ENCODE results near the gene ZNF880. TPM values are rescaled to one million over a fixed set of nuclear protein-coding genes. Genes with fewer than 3 reads are reported as not detected.
"Not testable (repeated sequence)": the region's sequence is repeated elsewhere in the genome, so short reads cannot be mapped to it uniquely, and the experiment has no call there.

The ZNF880 gene
- total RNA-seq, 1 donor from 2014 or later: 56.1 TPM

- Histone ChIP-seq H3F3A (ENCODE audit: low read depth) (peaks cover 7% of the 10 kb centered on the region), H3K9me3 (ENCODE audit: low read depth) (peaks cover 8% of the 10 kb centered on the region), H3K4me3 (peak within 1 kb of the TSS; percentile 88), H2AFZ (replicated peaks) (peak within 1 kb of the TSS; percentile 68), H3K79me2 (ENCODE audit: low read depth) (peaks cover 5% of the 10 kb centered on the region), H3K27ac (no peak within 1 kb of the TSS), H3K9ac (peak within 1 kb of the TSS; percentile 74), H3K36me3 (no peaks in the 10 kb centered on the region), H4K20me1 (ENCODE audit: low read depth) (no peaks in the 10 kb centered on the region), H3K27me3 (no peaks in the 10 kb centered on the region), H3K4me2 (peak within 1 kb of the TSS; percentile 87), H3K4me1 (no peaks in the 10 kb centered on the region)
- peak within 1 kb of the TSS; percentile 95 for H3K27ac Mint-ChIP-seq
- peaks cover 40% of the 10 kb centered on the region for H3K9me3 Mint-ChIP-seq
- peak; percentile 86 for DNase-seq (ENCODE audit: low spot score)
- peaks cover 8% of the 10 kb centered on the region for H3K4me1 Mint-ChIP-seq
- H3K4me3 Mint-ChIP-seq: peak within 1 kb of the TSS; percentile 97
- H3K27me3 Mint-ChIP-seq (ENCODE audit: insufficient read depth, low read depth): no peaks in the 10 kb centered on the region
- TF ChIP-seq CTCF (IDR thresholded peaks at IDR 0.05): no peak
- TF ChIP-seq EZH2phosphoT487 (IDR thresholded peaks at IDR 0.05): no peak
- TF ChIP-seq EZH2 (IDR thresholded peaks at IDR 0.05): no peak
- peaks cover 32% of the 10 kb centered on the region for H3K36me3 Mint-ChIP-seq
Measured at GRCh38 chr19:52336117-52336790, 33.5 kb upstream of the ZNF880 start, which contains the start of gene ZNF610. Gene ZNF610, plus strand, starts transcription at chr19:52336243. Its CDS starts 12,930 bp downstream, at chr19:52349173.

- Mint-ChIP-seq H3K36me3 (peaks cover 33% of the 10 kb centered on the region), H3K4me3 (peak overlapping the region; percentile 97), H3K27ac (peak overlapping the region; percentile 94), H3K9me3 (peaks cover 35% of the 10 kb centered on the region), H3K27me3 (ENCODE audit: insufficient read depth, low read depth) (no peaks in the 10 kb centered on the region), H3K4me1 (peaks cover 8% of the 10 kb centered on the region)
- Histone ChIP-seq H4K20me1 (ENCODE audit: low read depth) (no peaks in the 10 kb centered on the region), H3K36me3 (no peaks in the 10 kb centered on the region), H3F3A (ENCODE audit: low read depth) (peaks cover 7% of the 10 kb centered on the region), H3K4me2 (peak overlapping the region; percentile 87), H3K9me3 (ENCODE audit: low read depth) (peaks cover 1% of the 10 kb centered on the region), H3K79me2 (ENCODE audit: low read depth) (peaks cover 5% of the 10 kb centered on the region), H3K9ac (peak overlapping the region; percentile 74), H3K4me3 (peak overlapping the region; percentile 88), H2AFZ (replicated peaks) (peak overlapping the region; percentile 68), H3K4me1 (no peaks in the 10 kb centered on the region), H3K27me3 (no peaks in the 10 kb centered on the region), H3K27ac (no peak overlapping the region)
- no peak for TF ChIP-seq CTCF (IDR thresholded peaks at IDR 0.05)
- no peak for TF ChIP-seq EZH2phosphoT487 (IDR thresholded peaks at IDR 0.05)
- no peak for TF ChIP-seq EZH2 (IDR thresholded peaks at IDR 0.05)
- peak; percentile 26 for DNase-seq (ENCODE audit: low spot score)
Measured at GRCh38 chr19:52336791-52337381, 32.8 kb upstream of the ZNF880 start.

- not testable (repeated sequence) for H3K27ac Mint-ChIP-seq; H3K4me1 ChIP-seq; H4K20me1 ChIP-seq (ENCODE audit: low read depth); H3K4me3 ChIP-seq; H3K9me3 ChIP-seq (ENCODE audit: low read depth); DNase-seq (ENCODE audit: low spot score); H3K27ac ChIP-seq; H3K79me2 ChIP-seq (ENCODE audit: low read depth); H3K9ac ChIP-seq; H3K27me3 Mint-ChIP-seq (ENCODE audit: insufficient read depth, low read depth); H3K27me3 ChIP-seq; H3K4me1 Mint-ChIP-seq; H3K36me3 ChIP-seq; H2AFZ ChIP-seq (replicated peaks); H3F3A ChIP-seq (ENCODE audit: low read depth); H3K4me2 ChIP-seq
- H3K9me3 Mint-ChIP-seq: peaks cover 36% of the 10 kb centered on the region
- peak overlapping the region; percentile 46 for H3K4me3 Mint-ChIP-seq
- peaks cover 46% of the 10 kb centered on the region for H3K36me3 Mint-ChIP-seq
Measured at GRCh38 chr19:52339022-52339421, 30.7 kb upstream of the ZNF880 start.

- peaks cover 3% of the 10 kb centered on the region for H3K27me3 Mint-ChIP-seq (ENCODE audit: insufficient read depth, low read depth)
- Histone ChIP-seq H3F3A (ENCODE audit: low read depth) (no peaks in the 10 kb centered on the region), H3K4me3 (no peak overlapping the region), H3K36me3 (no peaks in the 10 kb centered on the region), H3K4me1 (no peaks in the 10 kb centered on the region), H3K27ac (no peak overlapping the region), H2AFZ (replicated peaks) (no peak overlapping the region), H3K27me3 (no peaks in the 10 kb centered on the region), H4K20me1 (ENCODE audit: low read depth) (no peaks in the 10 kb centered on the region), H3K9ac (no peak overlapping the region), H3K4me2 (no peak overlapping the region), H3K79me2 (ENCODE audit: low read depth) (no peaks in the 10 kb centered on the region), H3K9me3 (ENCODE audit: low read depth) (no peaks in the 10 kb centered on the region)
- no peak overlapping the region for H3K27ac Mint-ChIP-seq
- DNase-seq (ENCODE audit: low spot score): peak; percentile 85
- no peak overlapping the region for H3K4me3 Mint-ChIP-seq
- TF ChIP-seq EZH2phosphoT487 (IDR thresholded peaks at IDR 0.05) (no peak), CTCF (IDR thresholded peaks at IDR 0.05) (peak; percentile 78)
- H3K36me3 Mint-ChIP-seq: peaks cover 46% of the 10 kb centered on the region
- peaks cover 44% of the 10 kb centered on the region for H3K9me3 Mint-ChIP-seq
- H3K4me1 Mint-ChIP-seq: no peaks in the 10 kb centered on the region
Measured at GRCh38 chr19:52343548-52343947, 26.2 kb upstream of the ZNF880 start.
